GM12872 (cell line): ENCODE results near the gene DNAJB7.

ENCODE experiments used
- CTCF ChIP-seq: IDR thresholded peaks from 3 replicates; pipeline ENCODE4 v1.5.1; 2011; ENCODE audit warnings: low read depth, mild to moderate bottlenecking, low read length, moderate library complexity; ENCODE audit not compliant: insufficient read depth

The DNAJB7 gene

GRCh38 chr22:40878922-40879321, 17.0 kb upstream of the DNAJB7 start:
- TF ChIP-seq CTCF = no peak

DNA sequence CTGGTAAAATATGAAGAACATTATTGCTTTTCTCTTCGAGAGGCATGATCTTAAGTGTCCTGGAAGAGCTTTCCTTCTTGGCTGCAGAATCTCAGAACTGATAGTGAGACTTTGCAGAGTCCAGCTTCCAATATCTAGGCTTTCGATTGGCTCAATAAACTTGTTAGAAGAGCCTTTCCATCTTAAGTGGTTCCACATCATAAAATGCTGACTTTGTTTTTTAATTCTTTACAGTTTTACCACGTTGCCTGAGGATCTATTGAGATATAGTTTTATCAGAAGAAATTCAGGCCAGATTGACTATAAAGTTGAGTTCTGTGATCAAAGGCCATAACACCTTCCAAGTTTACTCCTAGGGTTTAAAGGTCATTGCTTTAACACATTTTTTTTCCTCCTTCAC, 15.6 kb upstream of the DNAJB7 start:
- no peak for TF ChIP-seq CTCF

DNA sequence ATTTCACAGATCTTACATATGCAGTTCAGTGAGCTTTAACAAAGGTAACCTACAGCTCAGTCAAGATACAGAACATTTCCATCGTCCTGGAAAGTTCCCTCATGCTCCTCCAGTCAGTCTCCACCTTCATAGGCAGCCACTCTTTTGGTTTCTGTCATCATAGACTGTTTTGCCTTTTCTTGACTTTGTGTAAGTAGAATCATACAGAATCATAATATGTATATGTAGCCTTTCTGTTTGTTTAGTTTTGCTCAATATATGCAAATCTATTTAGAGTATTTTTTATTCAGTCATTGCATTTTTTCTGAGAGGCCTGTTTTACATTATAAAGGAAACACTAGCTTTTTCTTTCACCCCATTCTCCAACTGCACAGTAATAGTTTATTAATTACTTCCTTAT, 15.0 kb upstream of the DNAJB7 start:
- no peak for TF ChIP-seq CTCF

- TF ChIP-seq CTCF = no peak
Measured at GRCh38 chr22:40875111-40875510, 13.2 kb upstream of the DNAJB7 start.

DNA sequence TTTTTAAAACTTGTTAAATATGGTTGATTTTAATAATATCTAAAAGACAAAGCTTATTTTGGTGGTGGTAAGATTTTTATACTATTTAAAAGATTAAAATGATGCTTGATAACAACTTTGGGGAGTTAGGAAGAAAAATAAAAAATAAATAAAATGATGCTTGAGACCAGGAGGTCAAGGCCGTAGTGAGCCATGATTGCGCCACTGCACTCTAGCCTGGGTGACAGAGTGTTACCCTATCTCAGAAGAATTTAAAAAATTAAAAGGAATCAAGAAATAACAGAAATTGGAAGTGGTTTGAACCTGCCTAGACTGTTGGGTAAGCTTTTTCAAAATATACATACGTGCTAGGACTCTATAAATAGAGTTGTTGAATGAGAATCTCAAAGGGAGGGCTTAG, 12.1 kb upstream of the DNAJB7 start:
- TF ChIP-seq CTCF = no peak

GRCh38 chr22:40867109-40867508, 5.2 kb upstream of the DNAJB7 start:
- no peak for TF ChIP-seq CTCF

DNA sequence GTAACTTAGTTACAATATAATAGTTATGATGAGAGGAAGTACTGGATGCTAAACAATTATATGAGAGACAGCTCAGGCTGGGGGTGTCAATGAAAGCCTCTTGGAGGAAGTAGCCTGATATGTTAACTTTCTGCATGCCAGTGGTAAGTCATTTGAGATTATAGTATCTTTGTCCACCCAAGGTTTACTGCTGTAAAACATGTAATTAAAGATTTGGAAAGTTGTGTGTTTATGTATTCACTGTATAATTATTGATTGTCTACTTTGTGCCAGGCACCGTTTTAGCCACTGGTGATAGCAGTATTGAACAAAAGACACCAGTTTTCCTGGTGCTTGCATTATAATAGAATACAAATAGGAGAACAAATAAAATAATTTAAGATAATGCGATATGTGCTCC, 624 bp upstream of the DNAJB7 start:
- no peak for TF ChIP-seq CTCF

GRCh38 chr22:40857309-40857855, 4.5 kb downstream of the DNAJB7 start:
- TF ChIP-seq CTCF = no peak
